ENCODE data around the gene TMC6.

The TMC6 gene

GRCh38 chr17:78124081-78124835 is 4.3 kb downstream of the TMC6 start:
- Histone ChIP-seq H3K36me3 (ENCODE audit: insufficient read depth, low read length) (peaks cover 17% of the 10 kb centered on the region), H3K27ac (ENCODE audit: low read length) (no peak overlapping the region), H3K4me1 (ENCODE audit: insufficient read depth, low read length) (peaks cover 63% of the 10 kb centered on the region), H3K79me2 (ENCODE audit: insufficient read depth, low read length) (no peaks in the 10 kb centered on the region), H4K20me1 (ENCODE audit: insufficient read depth, low read length) (no peaks in the 10 kb centered on the region), H3K9ac (ENCODE audit: low read depth, low read length) (no peak overlapping the region), H3K27me3 (ENCODE audit: insufficient read depth, low read length, poor library complexity) (no peaks in the 10 kb centered on the region), H3K4me2 (ENCODE audit: insufficient read depth, low read length) (no peak overlapping the region), H3K9me3 (ENCODE audit: insufficient read depth, low read length, severe bottlenecking) (no peaks in the 10 kb centered on the region), H2AFZ (ENCODE audit: low read depth, low read length) (no peak overlapping the region), H3K4me3 (ENCODE audit: low read depth in 1 of 2, low read length in 2 of 2) (no peak overlapping the region)
- ATAC-seq (ENCODE audit: insufficient read depth, low read depth) (no peak), DNase-seq (no peak)
- no peak for TF ChIP-seq EZH2 (IDR thresholded peaks at IDR 0.05; ENCODE audit: borderline replicate concordance, low read depth, low read length, severe bottlenecking)
- TF ChIP-seq CTCF (IDR thresholded peaks at IDR 0.05; ENCODE audit: borderline replicate concordance, extremely low read depth, low read length, poor library complexity, severe bottlenecking) = no peak

- H4K20me1 ChIP-seq (ENCODE audit: insufficient read depth, low read length) = no peaks in the 10 kb centered on the region
- DNase-seq (no peak), ATAC-seq (ENCODE audit: insufficient read depth, low read depth) (no peak)
- peaks cover 17% of the 10 kb centered on the region for H3K36me3 ChIP-seq (ENCODE audit: insufficient read depth, low read length)
- TF ChIP-seq CTCF (IDR thresholded peaks at IDR 0.05; ENCODE audit: borderline replicate concordance, extremely low read depth, low read length, poor library complexity, severe bottlenecking) (no peak), EZH2 (IDR thresholded peaks at IDR 0.05; ENCODE audit: borderline replicate concordance, low read depth, low read length, severe bottlenecking) (no peak)
- no peaks in the 10 kb centered on the region for H3K9me3 ChIP-seq (ENCODE audit: insufficient read depth, low read length, severe bottlenecking)
- H3K4me3 ChIP-seq (ENCODE audit: low read depth in 1 of 2, low read length in 2 of 2) = no peak overlapping the region
- H3K4me1 ChIP-seq (ENCODE audit: insufficient read depth, low read length) = peaks cover 55% of the 10 kb centered on the region
- no peak overlapping the region for H3K4me2 ChIP-seq (ENCODE audit: insufficient read depth, low read length)
- no peak overlapping the region for H2AFZ ChIP-seq (ENCODE audit: low read depth, low read length)
- no peak overlapping the region for H3K9ac ChIP-seq (ENCODE audit: low read depth, low read length)
- no peaks in the 10 kb centered on the region for H3K27me3 ChIP-seq (ENCODE audit: insufficient read depth, low read length, poor library complexity)
- H3K79me2 ChIP-seq (ENCODE audit: insufficient read depth, low read length) = no peaks in the 10 kb centered on the region
- H3K27ac ChIP-seq (ENCODE audit: low read length) = no peak overlapping the region
These were observed 5.2 kb downstream of the TMC6 start for GRCh38 chr17:78123258-78123929.

DNA sequence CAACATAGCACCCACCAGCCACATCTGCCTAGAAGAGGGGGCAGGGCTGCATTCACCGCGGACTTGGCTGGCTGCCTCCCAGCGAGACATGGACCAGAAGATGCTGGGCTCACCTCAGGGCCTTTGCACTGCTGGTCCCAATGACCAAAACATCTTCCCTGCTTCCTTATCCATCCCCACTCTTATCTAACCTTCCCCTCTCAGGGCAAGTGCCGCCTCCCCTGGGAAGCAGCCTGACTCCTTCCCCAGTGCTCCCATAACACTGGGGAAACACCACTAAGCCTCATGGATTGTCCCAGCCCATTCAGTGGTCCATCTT is 5.7 kb downstream of the TMC6 start:
- no peak overlapping the region for H3K27ac ChIP-seq (ENCODE audit: low read length)
- TF ChIP-seq CTCF (IDR thresholded peaks at IDR 0.05; ENCODE audit: borderline replicate concordance, extremely low read depth, low read length, poor library complexity, severe bottlenecking) = no peak
- TF ChIP-seq EZH2 (IDR thresholded peaks at IDR 0.05; ENCODE audit: borderline replicate concordance, low read depth, low read length, severe bottlenecking) = no peak
- H2AFZ ChIP-seq (ENCODE audit: low read depth, low read length) = no peak overlapping the region
- H3K4me2 ChIP-seq (ENCODE audit: insufficient read depth, low read length) = no peak overlapping the region
- ATAC-seq (ENCODE audit: insufficient read depth, low read depth) = no peak
- H3K27me3 ChIP-seq (ENCODE audit: insufficient read depth, low read length, poor library complexity) = no peaks in the 10 kb centered on the region
- H3K9ac ChIP-seq (ENCODE audit: low read depth, low read length) = no peak overlapping the region
- DNase-seq = no peak
- H4K20me1 ChIP-seq (ENCODE audit: insufficient read depth, low read length) = no peaks in the 10 kb centered on the region
- H3K79me2 ChIP-seq (ENCODE audit: insufficient read depth, low read length) = no peaks in the 10 kb centered on the region
- H3K9me3 ChIP-seq (ENCODE audit: insufficient read depth, low read length, severe bottlenecking) = no peaks in the 10 kb centered on the region
- no peak overlapping the region for H3K4me3 ChIP-seq (ENCODE audit: low read depth in 1 of 2, low read length in 2 of 2)
- peaks cover 17% of the 10 kb centered on the region for H3K36me3 ChIP-seq (ENCODE audit: insufficient read depth, low read length)
- peaks cover 50% of the 10 kb centered on the region for H3K4me1 ChIP-seq (ENCODE audit: insufficient read depth, low read length)

All from DND-41 (cell line).